CD4-positive, alpha-beta T cell treated with Interleukin-12 subunit alpha and Interleukin-12 subunit beta, for 1 hour (primary cell): ENCODE measurements around the gene CEP128.

Source experiments
- DNase-seq: peaks from one replicate; pipeline ENCODE4 v3.0.0-alpha.2; 2020

Gene CEP128

GRCh38 chr14:80464531-80465149 is 476.9 kb downstream of the CEP128 start:
- no peak for DNase-seq

DNA sequence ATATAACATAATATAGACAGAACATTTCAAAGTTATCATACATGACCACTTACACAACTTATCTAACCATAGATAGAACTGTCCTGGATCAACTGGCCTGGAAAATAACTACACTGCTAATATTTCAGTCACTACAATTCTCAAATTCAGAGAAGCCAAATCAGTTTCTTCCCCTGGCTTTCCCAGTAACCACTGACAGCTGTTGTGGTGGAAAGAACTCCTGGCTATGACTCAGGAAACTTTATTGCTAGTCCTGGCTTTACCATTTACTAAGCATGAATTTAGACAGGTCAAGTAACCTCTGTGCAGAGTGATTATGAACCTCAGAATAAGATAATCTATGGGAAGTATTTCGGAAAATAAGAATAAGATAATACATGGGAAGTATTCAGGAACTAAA is 485.3 kb downstream of the CEP128 start:
- no peak for DNase-seq

DNA sequence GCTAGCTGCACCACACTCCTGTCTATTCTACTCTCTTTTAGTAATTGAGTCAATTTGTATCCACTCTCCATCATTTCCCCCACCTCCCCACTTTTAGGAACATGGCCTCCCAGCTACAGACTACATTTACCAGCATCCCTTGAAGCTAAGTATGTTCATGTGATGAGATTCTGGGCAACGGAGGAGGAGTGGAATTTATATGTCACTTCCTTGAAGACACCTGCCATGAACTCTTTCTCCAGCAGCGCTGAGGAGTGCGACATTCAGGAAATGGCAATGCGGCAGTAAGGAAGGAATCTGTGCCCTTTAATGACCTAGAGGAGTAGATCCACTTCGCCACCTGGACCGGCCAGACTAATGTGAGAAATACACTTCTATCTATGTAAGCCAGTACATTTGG is 486.5 kb downstream of the CEP128 start:
- no peak for DNase-seq

DNA sequence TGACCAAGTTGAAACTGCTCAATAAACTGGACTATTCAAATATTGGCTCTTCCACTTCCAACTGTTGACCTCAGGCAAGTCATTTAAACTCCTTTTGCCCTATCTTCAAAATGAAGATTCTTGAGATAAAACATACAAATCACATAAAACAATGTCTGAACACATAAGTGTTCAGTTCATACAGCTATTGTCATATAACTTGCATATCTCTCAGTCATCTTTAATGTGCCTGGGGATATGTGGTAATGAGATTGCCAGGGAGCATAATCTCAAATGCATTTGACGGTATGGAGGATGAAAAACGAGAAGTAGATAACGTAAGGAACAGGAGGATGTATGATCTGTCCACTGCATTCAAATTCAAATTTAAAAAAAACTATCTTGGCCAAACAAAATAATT is 493.3 kb downstream of the CEP128 start:
- DNase-seq = no peak

GRCh38 chr14:80447392-80447791 is 494.1 kb downstream of the CEP128 start:
- DNase-seq = no peak
